ENCODE data around the gene GLIPR1L2. TPM values are rescaled to one million over a fixed set of nuclear protein-coding genes. Genes with fewer than 3 reads are reported as not detected.

GLIPR1L2 gene
- total and polyA plus RNA-seq, 2 donors (not counting 1 experiment from before 2014, with no cell fraction given) = 0.37 to 0.91 TPM

DNA sequence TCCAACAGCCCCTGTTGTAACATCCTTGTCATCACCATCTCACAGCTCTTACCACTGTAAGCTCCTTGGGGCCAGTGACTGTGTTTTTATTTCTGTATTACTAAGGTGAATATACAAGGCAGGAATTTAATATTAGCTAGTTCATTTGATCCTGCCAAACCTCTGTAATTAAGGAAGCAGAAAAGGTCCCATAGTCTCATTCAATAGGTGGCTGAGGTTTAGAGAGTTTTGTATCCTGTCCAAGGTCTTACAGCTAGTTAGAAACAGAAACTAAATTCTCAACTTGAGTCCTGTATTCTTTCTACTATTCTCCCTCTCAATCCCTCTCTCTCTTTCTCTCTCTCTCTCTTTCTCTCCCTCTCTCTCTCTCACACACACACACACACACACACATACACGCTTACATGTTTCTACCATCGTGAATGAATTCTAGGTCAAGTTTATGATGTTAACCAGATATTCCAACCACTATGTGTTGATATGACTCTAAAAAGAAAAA lies 89.1 kb downstream of the GLIPR1L2 start:
- H3K4me1 ChIP-seq (ENCODE audit: control insufficient read depth in 2 of 2, insufficient read depth in 2 of 2, low read length in 2 of 2) = peaks cover 61 to 63% of the 10 kb centered on the region in 2 donors
- CTCF ChIA-PET = interaction anchor here (0.7 to 10.9 kb wide), 9 partner anchors 8 to 146 kb away, joined by 3 to 124 read pairs (median 5); partner anchors contain the start of genes GLIPR1L1 and GLIPR1L2
- peak overlapping the region; percentile 49 for H2AFZ ChIP-seq (ENCODE audit: insufficient read depth, low read depth, low read length, poor library complexity, severe bottlenecking)
- no peaks in the 10 kb centered on the region for H3K9me3 ChIP-seq (ENCODE audit: control extremely low read depth in 1 of 3, control insufficient read depth in 2 of 3, insufficient read depth in 1 of 3, low read length in 2 of 3)
- DNase-seq (peak; percentile 53), ATAC-seq (ENCODE audit: low read depth) (no peak)
- H3K27me3 ChIP-seq (replicated peaks in 1 of 4; ENCODE audit: control extremely low read depth in 1 of 4, control insufficient read depth in 3 of 4, insufficient read depth in 4 of 4, low read length in 3 of 4) = no peaks in the 10 kb centered on the region
- no peaks in the 10 kb centered on the region for H3K9me3 Mint-ChIP-seq (ENCODE audit: insufficient read depth)
- peak overlapping the region; percentile 73 for H3K4me2 ChIP-seq (replicated peaks; ENCODE audit: low read depth, low read length, poor library complexity, severe bottlenecking)
- peak overlapping the region; percentile 74 for H3K9ac ChIP-seq (ENCODE audit: low read length)
- peak overlapping the region; percentile 66 to 98 (median 80) for H3K4me3 ChIP-seq (ENCODE audit: control extremely low read depth in 1 of 5, extremely low read depth in 1 of 5, insufficient read depth in 1 of 5, low read depth in 2 of 5, low read length in 4 of 5)
- H3K27ac ChIP-seq (ENCODE audit: low read length in 2 of 2) = peak overlapping the region; percentile 75 to 79
- POLR2A ChIA-PET = interaction anchor here (1.0 to 2.5 kb wide), 4 partner anchors 8 to 89 kb away, joined by 3 to 9 read pairs (median 5); partner anchors contain the start of gene GLIPR1L2
- peak overlapping the region; percentile 99 for H3K27ac Mint-ChIP-seq
- no peaks in the 10 kb centered on the region for H4K20me1 ChIP-seq (ENCODE audit: control insufficient read depth, insufficient read depth, low read length, poor library complexity, severe bottlenecking)
- H3K79me2 ChIP-seq (ENCODE audit: control insufficient read depth, insufficient read depth, low read length) = peaks cover 42% of the 10 kb centered on the region
- H3K4me3 Mint-ChIP-seq = peak overlapping the region; percentile 98
- no peak for TF ChIP-seq EZH2 (IDR thresholded peaks at IDR 0.05; ENCODE audit: borderline replicate concordance, insufficient read depth, low read depth, low read length, poor library complexity, severe bottlenecking)
- TF ChIP-seq, protein P1, sequence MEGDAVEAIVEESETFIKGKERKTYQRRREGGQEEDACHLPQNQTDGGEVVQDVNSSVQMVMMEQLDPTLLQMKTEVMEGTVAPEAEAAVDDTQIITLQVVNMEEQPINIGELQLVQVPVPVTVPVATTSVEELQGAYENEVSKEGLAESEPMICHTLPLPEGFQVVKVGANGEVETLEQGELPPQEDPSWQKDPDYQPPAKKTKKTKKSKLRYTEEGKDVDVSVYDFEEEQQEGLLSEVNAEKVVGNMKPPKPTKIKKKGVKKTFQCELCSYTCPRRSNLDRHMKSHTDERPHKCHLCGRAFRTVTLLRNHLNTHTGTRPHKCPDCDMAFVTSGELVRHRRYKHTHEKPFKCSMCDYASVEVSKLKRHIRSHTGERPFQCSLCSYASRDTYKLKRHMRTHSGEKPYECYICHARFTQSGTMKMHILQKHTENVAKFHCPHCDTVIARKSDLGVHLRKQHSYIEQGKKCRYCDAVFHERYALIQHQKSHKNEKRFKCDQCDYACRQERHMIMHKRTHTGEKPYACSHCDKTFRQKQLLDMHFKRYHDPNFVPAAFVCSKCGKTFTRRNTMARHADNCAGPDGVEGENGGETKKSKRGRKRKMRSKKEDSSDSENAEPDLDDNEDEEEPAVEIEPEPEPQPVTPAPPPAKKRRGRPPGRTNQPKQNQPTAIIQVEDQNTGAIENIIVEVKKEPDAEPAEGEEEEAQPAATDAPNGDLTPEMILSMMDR (IDR thresholded peaks at IDR 0.05) = no peak
- peaks cover 76% of the 10 kb centered on the region for H3K4me1 Mint-ChIP-seq
- WGBS (ENCODE audit: insufficient coverage) = no CpG with 5 or more reads among the region's 2 CpGs
- intact Hi-C loops (cut with micrococcal nuclease) = loop anchor here (1.0 to 5.0 kb wide), 6 partner anchors 8 to 1283 kb away; partner anchors contain the start of gene OSBPL8
- H3K36me3 ChIP-seq (replicated peaks in 1 of 2; ENCODE audit: control extremely low read depth in 1 of 2, control insufficient read depth in 1 of 2, extremely low read depth in 1 of 2, insufficient read depth in 2 of 2, low read length in 1 of 2) = peaks cover 2 to 19% of the 10 kb centered on the region in 2 experiments
- no peaks in the 10 kb centered on the region for H3K27me3 Mint-ChIP-seq

DNA sequence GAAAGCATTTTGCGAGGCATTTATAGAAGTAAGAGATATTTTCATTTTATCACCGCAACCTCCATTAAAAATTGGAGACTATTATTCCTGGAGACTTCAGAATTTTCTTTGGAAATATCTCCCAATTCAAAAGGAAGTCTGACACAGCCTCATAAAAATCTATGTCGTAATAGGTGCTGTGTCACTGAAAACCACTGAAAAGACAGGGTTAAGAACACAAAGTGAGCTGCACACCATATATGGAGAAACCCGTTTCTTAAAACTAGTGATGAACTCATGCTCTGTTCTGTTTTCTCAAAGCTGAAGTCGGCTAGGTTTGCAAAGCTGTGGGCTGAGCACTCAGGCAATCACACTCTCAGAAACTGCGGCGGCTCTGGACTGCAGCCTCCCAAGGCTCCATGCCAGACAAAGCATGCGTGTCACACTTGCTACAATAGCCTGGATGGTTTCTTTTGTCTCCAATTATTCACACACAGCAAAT lies 89.6 kb downstream of the GLIPR1L2 start, which contains the start of gene GLIPR1:
Gene GLIPR1, plus strand, starts transcription at position 287 of the 481 bp plus-strand sequence. Its CDS starts 126 bp downstream, at position 413.
- peak within 1 kb of the TSS; percentile 99 for H3K27ac Mint-ChIP-seq
- peak; percentile 79 for DNase-seq
- H2AFZ ChIP-seq (ENCODE audit: insufficient read depth, low read depth, low read length, poor library complexity, severe bottlenecking) = peak within 1 kb of the TSS; percentile 49
- no peaks in the 10 kb centered on the region for H4K20me1 ChIP-seq (ENCODE audit: control insufficient read depth, insufficient read depth, low read length, poor library complexity, severe bottlenecking)
- peak within 1 kb of the TSS; percentile 98 for H3K4me3 Mint-ChIP-seq
- ChIA-PET POLR2A (interaction anchor here (1.0 to 2.5 kb wide), 4 partner anchors 9 to 89 kb away, joined by 3 to 9 read pairs (median 5); partner anchors contain the start of gene GLIPR1L2), CTCF (interaction anchor here (0.7 to 10.9 kb wide), 10 partner anchors 8 to 146 kb away, joined by 3 to 124 read pairs (median 4); partner anchors contain the start of genes GLIPR1L1 and GLIPR1L2)
- H3K9me3 Mint-ChIP-seq (ENCODE audit: insufficient read depth) = no peaks in the 10 kb centered on the region
- no peaks in the 10 kb centered on the region for H3K27me3 ChIP-seq (replicated peaks in 1 of 4; ENCODE audit: control extremely low read depth in 1 of 4, control insufficient read depth in 3 of 4, insufficient read depth in 4 of 4, low read length in 3 of 4)
- H3K4me1 ChIP-seq (ENCODE audit: control insufficient read depth in 2 of 2, insufficient read depth in 2 of 2, low read length in 2 of 2) = peaks cover 61 to 64% of the 10 kb centered on the region in 2 donors
- H3K79me2 ChIP-seq (ENCODE audit: control insufficient read depth, insufficient read depth, low read length) = peaks cover 44% of the 10 kb centered on the region
- peak within 1 kb of the TSS; percentile 66 to 98 (median 80) for H3K4me3 ChIP-seq (ENCODE audit: control extremely low read depth in 1 of 5, extremely low read depth in 1 of 5, insufficient read depth in 1 of 5, low read depth in 2 of 5, low read length in 4 of 5)
- H3K9me3 ChIP-seq (ENCODE audit: control extremely low read depth in 1 of 3, control insufficient read depth in 2 of 3, insufficient read depth in 1 of 3, low read length in 2 of 3) = no peaks in the 10 kb centered on the region
- intact Hi-C loops (cut with micrococcal nuclease) = loop anchor here (1.0 to 5.0 kb wide), 6 partner anchors 8 to 1282 kb away; partner anchors contain the start of gene OSBPL8
- H3K4me1 Mint-ChIP-seq = peaks cover 79% of the 10 kb centered on the region
- TF ChIP-seq, protein P1 (IDR thresholded peaks at IDR 0.05) = no peak
- H3K4me2 ChIP-seq (replicated peaks; ENCODE audit: low read depth, low read length, poor library complexity, severe bottlenecking) = peak within 1 kb of the TSS; percentile 73
- peak within 1 kb of the TSS; percentile 75 to 79 for H3K27ac ChIP-seq (ENCODE audit: low read length in 2 of 2)
- peak within 1 kb of the TSS; percentile 74 for H3K9ac ChIP-seq (ENCODE audit: low read length)
- no peaks in the 10 kb centered on the region for H3K27me3 Mint-ChIP-seq
- peaks cover 2 to 21% of the 10 kb centered on the region in 2 experiments for H3K36me3 ChIP-seq (replicated peaks in 1 of 2; ENCODE audit: control extremely low read depth in 1 of 2, control insufficient read depth in 1 of 2, extremely low read depth in 1 of 2, insufficient read depth in 2 of 2, low read length in 1 of 2)
- WGBS (ENCODE audit: insufficient coverage) = 0% methylated on average over 6 of the region's 8 CpGs
- peak; percentile 82 for ATAC-seq (ENCODE audit: low read depth)

Measured in B cell (primary cell).